Hematopoietic multipotent progenitor cell treated with erythropoietin and hydrocortisone succinate and interleukin-3 and kit ligand, for 15 days (in vitro differentiated cells): ENCODE results near the gene CCDC150.
"Not testable (repeated sequence)": the region's sequence is repeated elsewhere in the genome, so short reads cannot be mapped to it uniquely, and the experiment has no call there.

Experiments used
- DNase-seq: peaks from one replicate; pipeline ENCODE4 v3.0.0-alpha.2; 2015; ENCODE audit warnings: low spot score

The CCDC150 gene

GRCh38 chr2:196712867-196713266 lies 73.4 kb downstream of the CCDC150 start:
- DNase-seq, result no peak

GRCh38 chr2:196718419-196719109 lies 79.0 kb downstream of the CCDC150 start:
- DNase-seq, result no peak

GRCh38 chr2:196719110-196719872 lies 79.8 kb downstream of the CCDC150 start:
- DNase-seq, result no peak

GRCh38 chr2:196723571-196723970 lies 84.1 kb downstream of the CCDC150 start:
- DNase-seq, result no peak

- DNase-seq, result no peak
These were observed 85.7 kb downstream of the CCDC150 start for GRCh38 chr2:196725218-196725617.

DNA sequence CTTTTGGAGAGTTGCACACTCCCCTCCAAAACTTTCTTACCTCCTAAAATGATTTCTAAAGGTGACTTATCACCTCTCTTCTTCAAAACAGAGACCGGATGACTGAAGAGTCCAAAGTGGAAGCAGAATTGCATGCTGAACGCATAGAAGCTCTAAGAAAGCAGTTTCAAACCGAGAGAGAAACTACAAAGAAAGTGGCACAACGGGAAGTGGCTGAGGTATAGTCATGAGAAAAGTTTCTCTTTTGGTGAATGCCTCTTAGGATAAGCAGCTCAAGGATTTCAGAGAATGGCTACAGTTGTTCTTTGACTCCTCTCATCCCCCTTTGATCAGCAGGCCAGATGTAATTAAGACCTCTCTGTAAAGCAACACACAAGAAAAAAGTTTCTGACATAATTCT lies 86.4 kb downstream of the CCDC150 start:
- DNase-seq, result no peak

- DNase-seq, result no peak
These were observed 89.9 kb downstream of the CCDC150 start for GRCh38 chr2:196729418-196729817.

DNA sequence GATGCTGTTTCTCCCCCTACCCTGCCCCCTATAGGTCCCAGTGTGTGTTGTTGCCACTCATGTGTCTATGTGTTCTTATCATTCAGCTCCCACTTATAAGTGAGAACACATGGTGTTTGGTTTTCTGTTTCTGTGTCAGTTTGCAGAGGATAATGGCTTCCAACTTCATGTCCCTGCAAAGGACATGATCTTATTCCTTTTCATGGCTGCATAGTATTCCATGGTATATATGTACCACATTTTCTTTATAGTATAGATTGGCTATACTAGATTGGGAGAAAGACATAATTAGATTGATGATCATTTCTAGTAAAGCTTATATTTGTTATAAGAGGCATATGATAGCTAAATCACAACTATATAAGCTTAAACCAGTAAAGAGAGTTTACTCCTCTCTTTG lies 97.1 kb downstream of the CCDC150 start:
- not testable (repeated sequence) for DNase-seq

DNA sequence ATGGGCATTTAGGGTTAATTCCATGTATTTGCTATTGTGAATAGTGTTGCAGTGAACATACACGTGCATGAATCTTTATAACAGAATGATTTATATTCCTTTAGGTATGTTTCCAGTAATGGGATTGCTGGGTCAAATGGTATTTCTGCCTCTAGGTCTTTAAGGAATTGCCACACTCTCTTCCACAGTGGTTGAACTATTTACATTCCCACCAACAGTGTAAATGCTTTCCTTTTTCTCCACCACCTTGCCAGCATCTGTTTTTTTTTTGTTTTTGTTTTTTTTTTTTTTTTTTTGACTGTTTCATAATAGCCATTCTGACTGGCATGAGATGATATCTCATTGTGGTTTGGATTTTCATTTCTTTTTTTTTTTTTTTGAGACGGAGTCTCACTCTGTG lies 97.5 kb downstream of the CCDC150 start:
- no peak for DNase-seq

GRCh38 chr2:196739031-196739430 lies 99.5 kb downstream of the CCDC150 start:
- no peak for DNase-seq

- DNase-seq, result no peak
These were observed 102.7 kb downstream of the CCDC150 start for GRCh38 chr2:196742216-196742615.

DNA sequence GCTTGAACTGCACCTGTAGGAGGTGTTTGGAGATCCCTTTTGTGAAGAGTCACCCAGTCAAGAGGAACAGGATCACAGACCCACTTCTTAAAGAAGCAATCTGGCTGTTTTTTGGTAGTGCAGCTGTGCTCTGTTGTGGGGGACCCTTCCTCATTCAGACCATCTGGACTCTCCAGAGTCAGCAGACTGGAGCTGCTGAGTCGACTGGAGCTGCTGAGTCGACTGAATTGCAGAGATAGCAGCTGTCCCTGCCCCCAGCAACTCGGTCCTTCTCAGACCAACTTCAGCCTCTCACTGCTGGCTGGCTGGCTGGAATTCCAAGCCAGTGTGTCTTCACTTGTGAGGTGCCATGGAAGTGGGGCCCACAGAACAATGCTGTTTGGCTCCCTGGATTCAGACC lies 103.2 kb downstream of the CCDC150 start:
- no peak for DNase-seq

DNA sequence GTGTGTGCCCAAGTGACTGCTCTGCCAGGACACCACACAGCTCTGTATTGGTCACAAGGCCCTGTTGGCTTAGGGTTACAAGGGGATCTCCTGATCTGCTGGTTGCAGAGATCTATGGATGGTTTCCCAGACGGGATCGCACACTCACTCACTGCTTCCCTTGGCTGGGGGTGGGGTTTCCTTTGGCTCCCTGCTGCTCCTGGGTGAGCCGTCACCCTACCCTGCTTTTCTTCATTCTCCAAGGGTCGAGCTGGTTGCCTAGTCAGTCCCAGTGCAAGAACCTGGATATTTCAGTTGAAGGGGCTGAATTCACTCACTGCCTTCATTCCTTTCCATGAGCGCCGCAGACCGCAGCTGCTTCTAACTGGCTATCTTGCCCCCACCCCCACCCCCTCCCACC lies 103.7 kb downstream of the CCDC150 start:
- no peak for DNase-seq

DNA sequence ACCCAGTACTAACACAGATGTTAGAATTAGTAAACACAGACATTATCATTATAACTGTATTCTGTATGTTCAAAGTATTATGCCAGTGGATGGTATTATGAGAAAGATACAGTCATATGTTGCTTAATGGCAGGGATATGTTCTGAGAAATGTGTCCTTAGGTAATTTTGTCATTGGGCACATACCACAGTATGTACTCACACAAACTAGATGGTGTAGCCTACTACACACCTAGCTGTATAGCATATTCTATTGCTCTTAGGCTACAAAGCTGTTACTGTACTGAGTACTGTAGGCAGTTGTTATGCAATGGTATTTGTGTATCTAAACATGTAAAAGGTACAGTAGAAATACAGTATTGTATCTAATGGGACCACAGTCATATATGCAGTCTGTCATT lies 106.2 kb downstream of the CCDC150 start:
- no peak for DNase-seq

GRCh38 chr2:196747400-196747799 lies 107.9 kb downstream of the CCDC150 start:
- DNase-seq, result no peak

GRCh38 chr2:196748123-196748522 lies 108.6 kb downstream of the CCDC150 start:
- DNase-seq, result no peak

DNA sequence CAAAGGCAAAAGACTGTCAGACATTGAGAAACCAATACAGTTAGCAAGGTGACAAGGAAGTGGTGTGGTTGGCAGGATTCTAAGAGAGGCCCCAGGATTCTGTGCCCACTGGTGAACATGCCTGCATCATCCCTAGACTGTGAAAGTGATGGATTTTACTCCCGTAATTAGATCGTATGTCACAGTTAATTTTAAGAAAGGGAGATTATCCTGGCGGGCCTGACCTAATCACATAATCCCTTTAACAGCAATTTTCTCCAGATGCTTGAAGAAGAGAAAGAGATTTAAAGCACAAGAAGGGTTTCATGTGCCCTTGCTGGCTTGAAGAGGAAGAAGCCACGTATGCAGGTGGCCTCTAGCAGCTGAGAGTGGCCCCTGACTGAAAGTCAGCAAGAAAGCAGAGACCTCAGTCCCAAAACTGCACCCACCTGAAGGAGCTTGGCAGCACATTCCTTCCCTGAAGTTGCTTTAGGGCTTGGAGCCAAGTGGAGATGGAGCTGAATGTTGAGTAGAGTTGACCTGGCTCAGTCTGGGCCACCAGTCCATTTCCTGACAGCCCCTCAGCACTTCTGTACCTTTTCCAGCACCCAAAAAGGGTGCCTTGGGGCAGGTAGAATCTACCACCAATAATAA lies 110.9 kb downstream of the CCDC150 start:
- DNase-seq, result no peak

DNA sequence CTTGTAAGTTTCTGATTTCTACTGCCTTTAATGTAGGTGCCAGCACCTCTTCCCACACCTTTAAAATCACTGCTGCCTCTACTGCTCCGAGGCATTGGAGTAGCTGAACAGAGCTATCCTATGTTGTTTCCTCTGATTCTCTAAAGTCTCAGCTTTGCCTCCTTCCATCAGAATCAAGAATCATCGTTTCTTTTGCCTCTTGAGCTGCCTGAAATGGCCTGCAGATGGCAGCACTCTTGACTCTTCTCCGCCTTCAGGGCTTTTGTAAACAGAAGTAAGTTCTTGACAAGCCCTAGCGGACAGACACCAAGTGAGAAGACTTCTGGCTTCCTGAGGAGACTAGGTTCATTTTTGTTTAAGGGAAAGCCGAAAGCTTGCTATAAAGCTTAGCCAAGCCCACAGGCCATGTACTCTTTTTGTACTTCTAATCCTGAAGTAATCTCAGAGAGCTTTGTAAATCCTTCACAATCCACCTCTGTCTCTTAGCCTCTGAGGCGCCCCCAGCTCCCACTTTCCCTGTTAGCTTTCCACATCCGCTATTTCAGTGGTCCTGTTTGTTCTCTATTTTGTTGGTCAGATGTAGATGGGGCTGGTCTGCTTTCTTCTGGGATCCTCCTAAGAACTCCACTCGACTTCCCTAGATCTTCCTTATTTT lies 111.6 kb downstream of the CCDC150 start:
- DNase-seq, result peak; percentile 46

DNA sequence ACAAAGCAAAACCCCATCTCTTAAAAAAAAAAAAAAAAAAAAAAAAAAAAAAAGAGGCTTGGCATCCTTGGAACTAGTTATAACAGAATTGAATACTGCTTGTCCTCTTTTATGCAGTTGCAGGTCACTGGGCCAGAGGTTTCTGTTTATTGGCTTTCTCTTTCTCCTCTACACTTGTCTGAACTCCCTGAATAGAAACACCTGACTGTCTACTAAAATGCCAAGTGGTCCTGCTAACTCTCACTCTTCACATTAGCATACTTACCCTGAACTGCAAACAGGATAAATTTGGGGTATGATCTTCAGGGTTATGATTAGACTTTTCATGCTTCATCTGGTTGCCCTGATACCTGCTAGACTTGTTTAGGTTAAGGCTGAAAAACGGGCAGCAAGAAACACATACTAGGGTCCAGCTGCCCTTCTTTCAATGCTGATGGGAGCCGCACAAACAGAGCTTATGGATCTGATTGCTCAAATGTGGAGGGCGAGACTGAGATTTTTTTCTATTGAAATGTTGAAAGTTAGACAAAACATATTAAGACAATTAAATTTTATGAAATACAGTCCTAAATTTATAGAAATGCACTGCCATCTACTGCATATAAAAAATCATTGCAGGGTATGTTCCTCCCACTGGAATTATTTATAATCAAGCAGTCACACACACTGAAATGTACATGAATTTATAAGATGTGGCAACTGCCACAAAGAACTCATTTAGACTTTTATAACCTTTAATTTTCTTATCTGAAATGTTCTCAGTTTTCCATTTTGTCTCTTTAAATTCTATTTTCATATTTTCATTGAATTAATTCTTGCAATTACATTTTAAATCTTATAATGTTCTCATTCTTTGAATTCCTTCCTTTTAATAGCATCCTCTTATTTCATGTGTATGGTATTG lies 119.2 kb downstream of the CCDC150 start:
- DNase-seq, result no peak

DNA sequence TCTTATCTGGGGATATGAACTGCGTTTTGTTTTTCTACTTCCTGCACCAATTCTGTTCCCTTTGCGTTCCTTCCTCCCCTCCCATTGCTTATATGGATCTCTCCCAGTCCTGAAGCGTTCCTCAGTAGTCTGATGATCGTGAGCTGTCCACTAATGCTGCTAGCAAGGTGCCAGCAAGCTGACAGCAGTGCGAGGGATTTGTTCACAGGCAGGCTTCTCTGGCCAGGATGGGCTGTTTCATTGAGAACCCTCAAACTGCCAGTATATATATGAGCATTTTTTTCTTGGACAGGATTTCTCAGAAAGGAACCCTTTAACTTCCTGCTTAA lies 119.8 kb downstream of the CCDC150 start:
- DNase-seq, result no peak

DNA sequence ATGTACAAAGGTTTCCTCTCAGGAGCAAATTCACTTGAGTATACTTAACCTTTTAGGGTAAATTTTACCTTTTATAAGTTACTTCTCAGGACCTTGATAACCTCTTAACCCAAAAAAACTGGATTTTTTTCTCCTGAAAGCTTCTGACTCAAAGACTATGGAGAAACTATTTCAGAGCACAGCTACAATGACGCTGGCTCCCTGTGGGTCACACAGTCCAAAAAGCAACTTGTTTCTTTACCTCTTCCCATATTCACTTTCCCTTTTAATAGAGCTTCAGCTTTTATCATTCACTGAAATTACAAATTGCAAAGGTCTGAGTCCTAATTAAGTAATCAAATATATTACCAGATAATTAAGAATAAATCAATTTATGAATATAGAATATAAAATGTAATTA lies 127.6 kb downstream of the CCDC150 start:
- no peak for DNase-seq
